Measurements from ENCODE around the gene FGF19. TPM values are rescaled to one million over a fixed set of nuclear protein-coding genes. Genes with fewer than 3 reads are reported as not detected.
"Not testable (repeated sequence)": the region's sequence is repeated elsewhere in the genome, so short reads cannot be mapped to it uniquely, and the experiment has no call there.

FGF19 gene
- total and polyA plus RNA-seq, 7 experiments from 2014 or later, result not detected

GRCh38 chr11:69691463-69691862, 12.4 kb downstream of the FGF19 start:
- Mint-ChIP-seq H3K27me3 (peaks cover 28 to 61% (median 48%) of the 10 kb centered on the region in 5 donors), H3K4me3 (no peak overlapping the region), H3K36me3 (peaks cover 0 to 7% (median 2%) of the 10 kb centered on the region in 5 donors), H3K27ac (no peak overlapping the region), H3K9me3 (peaks cover 0 to 19% (median 4%) of the 10 kb centered on the region in 11 donors), H3K4me1 (peaks cover 0 to 4% (median 0%) of the 10 kb centered on the region in 7 donors)
- CTCF ChIA-PET, result no interaction called here
- POLR2A ChIA-PET, result interaction anchor here (0.6 kb wide), 1 partner anchor 619 kb away, joined by 3 read pairs; no protein-coding TSS in a partner anchor
- no peak overlapping the region for H3K4me3 ChIP-seq (ENCODE audit: low read length)
- intact Hi-C loops (cut with micrococcal nuclease), result no loop called here
- no peak overlapping the region for H3K27ac ChIP-seq (ENCODE audit: low read depth, low read length)
- H3K4me1 ChIP-seq (ENCODE audit: control insufficient read depth in 2 of 2, insufficient read depth in 2 of 2, low read length in 2 of 2), result no peaks in the 10 kb centered on the region
- ATAC-seq, result no peak
- H3K9me3 ChIP-seq (ENCODE audit: control insufficient read depth in 2 of 3, low read length in 3 of 3), result no peaks in the 10 kb centered on the region
- no peaks in the 10 kb centered on the region for H3K36me3 ChIP-seq (ENCODE audit: control insufficient read depth in 2 of 3, insufficient read depth in 3 of 3, low read length in 3 of 3)
- no peaks in the 10 kb centered on the region for H3K27me3 ChIP-seq (ENCODE audit: control insufficient read depth in 2 of 2, insufficient read depth in 2 of 2, low read length in 2 of 2)
- DNase-seq, result no peak

GRCh38 chr11:69689484-69690319, 14.1 kb downstream of the FGF19 start:
- peaks cover 0 to 19% (median 4%) of the 10 kb centered on the region in 11 donors for H3K9me3 Mint-ChIP-seq
- ChIA-PET POLR2A (no interaction called here), CTCF (no interaction called here)
- peaks cover 28 to 49% (median 38%) of the 10 kb centered on the region in 5 donors for H3K27me3 Mint-ChIP-seq
- H3K4me1 ChIP-seq (ENCODE audit: control insufficient read depth in 2 of 2, insufficient read depth in 2 of 2, low read length in 2 of 2), result no peaks in the 10 kb centered on the region
- ATAC-seq (no peak), DNase-seq (no peak)
- H3K4me3 Mint-ChIP-seq, result no peak overlapping the region
- no peaks in the 10 kb centered on the region for H3K27me3 ChIP-seq (ENCODE audit: control insufficient read depth in 2 of 2, insufficient read depth in 2 of 2, low read length in 2 of 2)
- no peaks in the 10 kb centered on the region for H3K9me3 ChIP-seq (ENCODE audit: control insufficient read depth in 2 of 3, low read length in 3 of 3)
- H3K27ac ChIP-seq (ENCODE audit: low read depth, low read length), result no peak overlapping the region
- H3K36me3 ChIP-seq (ENCODE audit: control insufficient read depth in 2 of 3, insufficient read depth in 3 of 3, low read length in 3 of 3), result no peaks in the 10 kb centered on the region
- intact Hi-C loops (cut with micrococcal nuclease), result loop anchor here (5.0 to 10.0 kb wide), 3 partner anchors 508 to 1068 kb away; no protein-coding TSS in a partner anchor
- H3K4me3 ChIP-seq (ENCODE audit: low read length), result no peak overlapping the region
- peaks cover 0 to 7% (median 2%) of the 10 kb centered on the region in 5 donors for H3K36me3 Mint-ChIP-seq
- no peak overlapping the region for H3K27ac Mint-ChIP-seq
- H3K4me1 Mint-ChIP-seq, result peaks cover 0 to 9% (median 5%) of the 10 kb centered on the region in 7 donors

- H3K36me3 Mint-ChIP-seq; H3K4me1 Mint-ChIP-seq; DNase-seq; ATAC-seq; H3K36me3 ChIP-seq (ENCODE audit: control insufficient read depth in 2 of 3, insufficient read depth in 3 of 3, low read length in 3 of 3); H3K27me3 ChIP-seq (ENCODE audit: control insufficient read depth in 2 of 2, insufficient read depth in 2 of 2, low read length in 2 of 2); H3K27ac Mint-ChIP-seq; H3K9me3 ChIP-seq (ENCODE audit: control insufficient read depth in 2 of 3, low read length in 3 of 3); H3K27ac ChIP-seq (ENCODE audit: low read depth, low read length); CTCF ChIA-PET; POLR2A ChIA-PET; H3K4me3 ChIP-seq (ENCODE audit: low read length); H3K4me3 Mint-ChIP-seq; H3K4me1 ChIP-seq (ENCODE audit: control insufficient read depth in 2 of 2, insufficient read depth in 2 of 2, low read length in 2 of 2): not testable (repeated sequence)
- peaks cover 0 to 19% (median 4%) of the 10 kb centered on the region in 11 donors for H3K9me3 Mint-ChIP-seq
- intact Hi-C loops (cut with micrococcal nuclease), result loop anchor here (5.0 to 10.0 kb wide), 3 partner anchors 509 to 1069 kb away; no protein-coding TSS in a partner anchor
- peaks cover 23 to 42% (median 38%) of the 10 kb centered on the region in 5 donors for H3K27me3 Mint-ChIP-seq
Measured at GRCh38 chr11:69687969-69688771, 15.7 kb downstream of the FGF19 start.

- no peaks in the 10 kb centered on the region for H3K36me3 ChIP-seq (ENCODE audit: control insufficient read depth in 2 of 3, insufficient read depth in 3 of 3, low read length in 3 of 3)
- no peak overlapping the region for H3K27ac ChIP-seq (ENCODE audit: low read depth, low read length)
- H3K4me3 Mint-ChIP-seq, result no peak overlapping the region
- no peaks in the 10 kb centered on the region for H3K9me3 ChIP-seq (ENCODE audit: control insufficient read depth in 2 of 3, low read length in 3 of 3)
- H3K4me1 Mint-ChIP-seq, result peaks cover 0 to 9% (median 5%) of the 10 kb centered on the region in 7 donors
- intact Hi-C loops (cut with micrococcal nuclease), result loop anchor here (1.0 to 10.0 kb wide), 7 partner anchors 201 to 1070 kb away; no protein-coding TSS in a partner anchor
- H3K27ac Mint-ChIP-seq, result no peak overlapping the region
- no peak overlapping the region for H3K4me3 ChIP-seq (ENCODE audit: low read length)
- H3K27me3 ChIP-seq (ENCODE audit: control insufficient read depth in 2 of 2, insufficient read depth in 2 of 2, low read length in 2 of 2), result no peaks in the 10 kb centered on the region
- peaks cover 0 to 5% (median 0%) of the 10 kb centered on the region in 5 donors for H3K36me3 Mint-ChIP-seq
- H3K4me1 ChIP-seq (ENCODE audit: control insufficient read depth in 2 of 2, insufficient read depth in 2 of 2, low read length in 2 of 2), result no peaks in the 10 kb centered on the region
- peaks cover 0 to 12% (median 4%) of the 10 kb centered on the region in 11 donors for H3K9me3 Mint-ChIP-seq
- POLR2A ChIA-PET, result no interaction called here
- CTCF ChIA-PET, result interaction anchor here (1.6 kb wide), 1 partner anchor 201 kb away, joined by 8 read pairs; no protein-coding TSS in a partner anchor
- no peak for ATAC-seq
- peaks cover 16 to 31% (median 28%) of the 10 kb centered on the region in 5 donors for H3K27me3 Mint-ChIP-seq
- no peak for DNase-seq
Measured at GRCh38 chr11:69686856-69687255, 17.0 kb downstream of the FGF19 start.

- H3K4me1 Mint-ChIP-seq, result peaks cover 0 to 9% (median 5%) of the 10 kb centered on the region in 7 donors
- H3K36me3 Mint-ChIP-seq, result peaks cover 0 to 5% (median 0%) of the 10 kb centered on the region in 5 donors
- Histone ChIP-seq H3K9me3 (ENCODE audit: control insufficient read depth in 2 of 3, low read length in 3 of 3) (no peaks in the 10 kb centered on the region), H3K36me3 (ENCODE audit: control insufficient read depth in 2 of 3, insufficient read depth in 3 of 3, low read length in 3 of 3) (no peaks in the 10 kb centered on the region), H3K4me1 (ENCODE audit: control insufficient read depth in 2 of 2, insufficient read depth in 2 of 2, low read length in 2 of 2) (no peaks in the 10 kb centered on the region), H3K4me3 (ENCODE audit: low read length) (no peak overlapping the region), H3K27me3 (ENCODE audit: control insufficient read depth in 2 of 2, insufficient read depth in 2 of 2, low read length in 2 of 2) (no peaks in the 10 kb centered on the region), H3K27ac (ENCODE audit: low read depth, low read length) (no peak overlapping the region)
- ATAC-seq, result no peak
- DNase-seq, result no peak
- peaks cover 0 to 8% (median 1%) of the 10 kb centered on the region in 11 donors for H3K9me3 Mint-ChIP-seq
- H3K27ac Mint-ChIP-seq, result no peak overlapping the region
- CTCF ChIA-PET, result interaction anchor here (1.6 kb wide), 1 partner anchor 202 kb away, joined by 8 read pairs; no protein-coding TSS in a partner anchor
- H3K4me3 Mint-ChIP-seq, result peak overlapping the region in 5 of 10 donors; percentile 9 to 70 (median 44)
- peaks cover 12 to 27% (median 24%) of the 10 kb centered on the region in 5 donors for H3K27me3 Mint-ChIP-seq
- POLR2A ChIA-PET, result interaction anchor here (0.6 to 0.7 kb wide), 2 partner anchors 10 to 638 kb away, joined by 3 read pairs; no protein-coding TSS in a partner anchor
- intact Hi-C loops (cut with micrococcal nuclease), result loop anchor here (1.0 to 10.0 kb wide), 7 partner anchors 202 to 1071 kb away; no protein-coding TSS in a partner anchor
Measured at GRCh38 chr11:69686452-69686851, 17.4 kb downstream of the FGF19 start.

GRCh38 chr11:69685348-69685747, 18.5 kb downstream of the FGF19 start:
- CTCF ChIA-PET, result interaction anchor here (1.6 kb wide), 1 partner anchor 203 kb away, joined by 8 read pairs; no protein-coding TSS in a partner anchor
- H3K4me1 Mint-ChIP-seq, result peaks cover 0 to 9% (median 5%) of the 10 kb centered on the region in 7 donors
- Histone ChIP-seq H3K27ac (ENCODE audit: low read depth, low read length) (no peak overlapping the region), H3K36me3 (ENCODE audit: control insufficient read depth in 2 of 3, insufficient read depth in 3 of 3, low read length in 3 of 3) (no peaks in the 10 kb centered on the region), H3K27me3 (ENCODE audit: control insufficient read depth in 2 of 2, insufficient read depth in 2 of 2, low read length in 2 of 2) (no peaks in the 10 kb centered on the region), H3K4me1 (ENCODE audit: control insufficient read depth in 2 of 2, insufficient read depth in 2 of 2, low read length in 2 of 2) (no peaks in the 10 kb centered on the region), H3K4me3 (ENCODE audit: low read length) (no peak overlapping the region), H3K9me3 (ENCODE audit: control insufficient read depth in 2 of 3, low read length in 3 of 3) (no peaks in the 10 kb centered on the region)
- no peak for DNase-seq
- H3K27me3 Mint-ChIP-seq, result peaks cover 11 to 20% (median 16%) of the 10 kb centered on the region in 5 donors
- H3K27ac Mint-ChIP-seq, result no peak overlapping the region
- H3K36me3 Mint-ChIP-seq, result peaks cover 0 to 2% (median 0%) of the 10 kb centered on the region in 5 donors
- POLR2A ChIA-PET, result no interaction called here
- ATAC-seq, result no peak
- no peaks in the 10 kb centered on the region for H3K9me3 Mint-ChIP-seq
- intact Hi-C loops (cut with micrococcal nuclease), result loop anchor here (5.0 to 10.0 kb wide), 3 partner anchors 512 to 1072 kb away; no protein-coding TSS in a partner anchor
- H3K4me3 Mint-ChIP-seq, result peak overlapping the region; percentile 44 to 76 (median 69)

All from naive thymus-derived CD4-positive, alpha-beta T cell (primary cell).